NCI-H345 treated with DMSO at 0.1 percent for 48 hours (cell line): ENCODE results near the gene AHR.
"Not testable (repeated sequence)": the region's sequence is repeated elsewhere in the genome, so short reads cannot be mapped to it uniquely, and the experiment has no call there.

ENCODE experiments used
- DNase-seq: peaks from one replicate; lab custom pipeline; 2025; ENCODE audit not compliant: unreplicated experiment; lab: John Stamatoyannopoulos, UW

AHR gene

GRCh38 chr7:17371671-17372524, 73.4 kb downstream of the AHR start:
- DNase-seq, result no peak

GRCh38 chr7:17374157-17374556, 75.7 kb downstream of the AHR start:
- DNase-seq, result no peak

- DNase-seq, result no peak
These were observed 76.2 kb downstream of the AHR start for GRCh38 chr7:17374654-17375053.

GRCh38 chr7:17376595-17376994, 78.1 kb downstream of the AHR start:
- DNase-seq, result no peak

GRCh38 chr7:17380736-17381662, 82.5 kb downstream of the AHR start:
- DNase-seq, result no peak

GRCh38 chr7:17382408-17383354, 84.2 kb downstream of the AHR start:
- DNase-seq, result not testable (repeated sequence)

- DNase-seq, result no peak
These were observed 85.9 kb downstream of the AHR start for GRCh38 chr7:17384400-17384799.

GRCh38 chr7:17385612-17386011, 87.2 kb downstream of the AHR start:
- DNase-seq, result no peak

GRCh38 chr7:17390392-17390791, 91.9 kb downstream of the AHR start:
- no peak for DNase-seq

GRCh38 chr7:17391366-17391765, 92.9 kb downstream of the AHR start:
- DNase-seq, result no peak

- no peak for DNase-seq
These were observed 94.4 kb downstream of the AHR start for GRCh38 chr7:17392846-17393245.

GRCh38 chr7:17394563-17394962, 96.1 kb downstream of the AHR start:
- not testable (repeated sequence) for DNase-seq
